Mesenchymal stem cell (in vitro differentiated cells and primary cell): ENCODE results near the gene SFTPA2. TPM values are rescaled to one million over a fixed set of nuclear protein-coding genes. Genes with fewer than 3 reads are reported as not detected.
A peak's percentile ranks its signal among the peaks of the same experiment; 100 is the strongest.

Experiments
- DNase-seq: peaks from one replicate; pipeline ENCODE4 v3.0.0-alpha.2; 2013
- H2AFZ ChIP-seq: one replicate; pipeline ENCODE4 v1.6.1; 2013; ENCODE audit warnings: low read depth, mild to moderate bottlenecking, control low read depth, inconsistent platforms, low read length, moderate library complexity
- H2AK5ac ChIP-seq: 2 replicates; pipeline ENCODE4 v1.6.1; 2013; ENCODE audit warnings: low read length, moderate library complexity, mild to moderate bottlenecking, inconsistent platforms; ENCODE audit not compliant: severe bottlenecking
- H2BK120ac ChIP-seq: one replicate; pipeline ENCODE4 v1.6.1; 2013; ENCODE audit warnings: low read depth, mild to moderate bottlenecking, inconsistent platforms, low read length, moderate library complexity
- H2BK12ac ChIP-seq, 2 experiments: one replicate each; pipeline ENCODE4 v1.6.1; 2013; ENCODE audit warnings: inconsistent platforms in 2 of 2, low read length in 2 of 2, mild to moderate bottlenecking in 2 of 2, moderate library complexity in 2 of 2, control low read depth in 1 of 2
- H2BK15ac ChIP-seq: one replicate; pipeline ENCODE4 v1.6.1; 2013; ENCODE audit warnings: mild to moderate bottlenecking, low read depth, inconsistent platforms; ENCODE audit not compliant: poor library complexity, severe bottlenecking
- H2BK5ac ChIP-seq: 2 replicates; pipeline ENCODE4 v1.6.1; 2013; ENCODE audit warnings: low read depth, mild to moderate bottlenecking, low read length, control low read depth, inconsistent platforms; ENCODE audit not compliant: poor library complexity, severe bottlenecking
- H3K14ac ChIP-seq, 2 experiments: one replicate each; pipeline ENCODE4 v1.6.1; 2013; ENCODE audit warnings: inconsistent platforms in 2 of 2, low read length in 2 of 2, control low read depth in 1 of 2, mild to moderate bottlenecking in 1 of 2, moderate library complexity in 1 of 2
- H3K18ac ChIP-seq, 2 experiments: one replicate each; pipeline ENCODE4 v1.6.1; 2013; ENCODE audit warnings: inconsistent platforms in 2 of 2, low read length in 2 of 2, control low read depth in 1 of 2, low read depth in 1 of 2, mild to moderate bottlenecking in 1 of 2
- H3K23ac ChIP-seq, 2 experiments: one replicate each; pipeline ENCODE4 v1.6.1; 2013; ENCODE audit warnings: inconsistent platforms in 2 of 2, low read length in 2 of 2, mild to moderate bottlenecking in 2 of 2, moderate library complexity in 2 of 2, control low read depth in 1 of 2
- H3K27ac ChIP-seq: 2 replicates; pipeline ENCODE4 v1.5.1; 2013; ENCODE audit warnings: mild to moderate bottlenecking, moderate library complexity, low read length, control low read depth, inconsistent platforms; ENCODE audit not compliant: poor library complexity, severe bottlenecking
- H3K27me3 ChIP-seq, 2 experiments: 2 replicates each; pipeline versions ENCODE4 v1.6.1 to v1.7.0; 2013; ENCODE audit warnings: low read length in 2 of 2, mild to moderate bottlenecking in 2 of 2, moderate library complexity in 2 of 2, control low read depth in 1 of 2, inconsistent platforms in 1 of 2; ENCODE audit not compliant: control insufficient read depth in 1 of 2, insufficient read depth in 1 of 2
- H3K36me3 ChIP-seq, 2 experiments: 2 replicates each; pipeline versions ENCODE4 v1.6.1 to v1.7.0; 2013; ENCODE audit warnings: low read length in 2 of 2, control low read depth in 1 of 2, inconsistent platforms in 1 of 2, low read depth in 1 of 2, mild to moderate bottlenecking in 1 of 2; ENCODE audit not compliant: insufficient read depth in 2 of 2, control insufficient read depth in 1 of 2
- H3K4ac ChIP-seq, 2 experiments: one replicate each; pipeline ENCODE4 v1.6.1; 2013; ENCODE audit warnings: inconsistent platforms in 2 of 2, low read length in 2 of 2, mild to moderate bottlenecking in 2 of 2, moderate library complexity in 2 of 2, control low read depth in 1 of 2, low read depth in 1 of 2
- H3K4me1 ChIP-seq: 2 replicates; pipeline ENCODE4 v1.6.1; 2013; ENCODE audit warnings: low read depth, low read length, control low read depth; ENCODE audit not compliant: control insufficient read depth, insufficient read depth
- H3K4me2 ChIP-seq: 2 replicates; pipeline ENCODE4 v1.6.1; 2013; ENCODE audit warnings: low read length, mild to moderate bottlenecking, inconsistent platforms; ENCODE audit not compliant: poor library complexity, severe bottlenecking
- H3K4me3 ChIP-seq, 2 experiments: 2 replicates each; pipeline versions ENCODE4 v1.5.1 to v1.7.0; 2013; ENCODE audit warnings: low read length in 2 of 2, mild to moderate bottlenecking in 2 of 2, control low read depth in 1 of 2, low read depth in 1 of 2; ENCODE audit not compliant: insufficient read depth in 1 of 2
- H3K79me1 ChIP-seq: replicated peaks from 2 replicates; pipeline ENCODE4 v1.6.1; 2013; ENCODE audit warnings: mild to moderate bottlenecking, control low read depth, low read length, inconsistent platforms; ENCODE audit not compliant: poor library complexity, severe bottlenecking
- H3K9ac ChIP-seq: 2 replicates; pipeline ENCODE4 v1.7.0; 2013; ENCODE audit warnings: mild to moderate bottlenecking, low read length, moderate library complexity
- H3K9me3 ChIP-seq: 2 replicates; pipeline ENCODE4 v1.7.0; 2013; ENCODE audit warnings: mild to moderate bottlenecking, low read length; ENCODE audit not compliant: control insufficient read depth
- H4K8ac ChIP-seq: one replicate; pipeline ENCODE4 v1.6.1; 2013; ENCODE audit warnings: inconsistent platforms, mild to moderate bottlenecking, low read length, moderate library complexity
- H4K91ac ChIP-seq: one replicate; pipeline ENCODE4 v1.6.1; 2013; ENCODE audit warnings: mild to moderate bottlenecking, low read length, inconsistent platforms
- WGBS: methylation state at CpG from one replicate; pipeline ENCODE4 v1.1.7; 2013; ENCODE audit warnings: mixed read lengths; 5-methylcytosine and 5-hydroxymethylcytosine counted together
- polyA plus RNA-seq, 2 experiments: library from polyadenylated mRNA; stranded (reverse); fragments of 200-250 nt; gene quantifications; one replicate each; pipeline ENCODE4 v1.2.3, GENCODE V29; 2013

The SFTPA2 gene
- polyA plus RNA-seq (2013, experiment 1 of 2) = not detected
- polyA plus RNA-seq (2013, experiment 2 of 2) = 0.01 TPM

DNA sequence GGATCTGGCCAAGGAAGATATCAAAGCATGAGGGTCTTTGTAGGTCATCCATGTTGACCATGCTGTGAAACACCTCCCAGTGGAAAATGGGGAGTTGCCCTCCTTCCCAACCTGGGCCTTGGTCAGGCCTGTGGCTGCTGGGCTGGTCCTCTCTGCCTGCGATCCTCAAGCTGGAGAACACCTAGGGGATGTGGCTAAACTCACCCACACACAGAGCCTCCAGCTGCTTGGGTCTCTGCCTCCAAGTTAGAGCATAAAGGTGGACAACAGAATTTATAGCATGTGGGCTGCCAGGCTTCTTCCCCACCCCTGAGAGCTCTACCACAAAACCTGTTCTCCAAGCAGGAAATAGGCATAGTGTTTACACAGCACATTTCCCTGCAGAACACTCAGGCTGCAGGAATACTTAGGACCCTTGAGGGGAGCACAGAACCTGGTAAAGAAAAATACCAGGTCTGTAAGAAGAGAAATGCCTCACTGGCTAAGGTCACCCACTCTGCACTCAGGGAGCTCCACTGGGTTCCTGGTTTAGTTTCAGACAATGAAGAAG lies at the start of gene SFTPA2:
SFTPA2 (minus strand) TSS at position 248 of the 550 bp plus-strand sequence. CDS start 924 bp downstream, outside the sequence.
- Histone ChIP-seq H3K4ac (no peak within 1 kb of the TSS), H3K27me3 (peaks cover 13 to 48% of the 10 kb centered on the region in 2 experiments), H2BK12ac (no peak within 1 kb of the TSS), H3K36me3 (no peaks in the 10 kb centered on the region), H2AFZ (no peak within 1 kb of the TSS), H2BK120ac (no peak within 1 kb of the TSS), H3K27ac (no peak within 1 kb of the TSS), H3K14ac (no peak within 1 kb of the TSS), H3K4me2 (no peak within 1 kb of the TSS), H3K23ac (no peak within 1 kb of the TSS), H3K18ac (no peak within 1 kb of the TSS), H3K4me1 (peaks cover 3% of the 10 kb centered on the region), H4K91ac (no peak within 1 kb of the TSS), H3K9me3 (no peaks in the 10 kb centered on the region), H3K9ac (no peak within 1 kb of the TSS), H2AK5ac (no peak within 1 kb of the TSS), H3K4me3 (no peak within 1 kb of the TSS), H2BK5ac (no peak within 1 kb of the TSS), H2BK15ac (no peak within 1 kb of the TSS), H3K79me1 (no peaks in the 10 kb centered on the region), H4K8ac (no peak within 1 kb of the TSS)
- DNase-seq = no peak
- 77% methylated on average over 1 of the region's 1 CpG for WGBS

DNA sequence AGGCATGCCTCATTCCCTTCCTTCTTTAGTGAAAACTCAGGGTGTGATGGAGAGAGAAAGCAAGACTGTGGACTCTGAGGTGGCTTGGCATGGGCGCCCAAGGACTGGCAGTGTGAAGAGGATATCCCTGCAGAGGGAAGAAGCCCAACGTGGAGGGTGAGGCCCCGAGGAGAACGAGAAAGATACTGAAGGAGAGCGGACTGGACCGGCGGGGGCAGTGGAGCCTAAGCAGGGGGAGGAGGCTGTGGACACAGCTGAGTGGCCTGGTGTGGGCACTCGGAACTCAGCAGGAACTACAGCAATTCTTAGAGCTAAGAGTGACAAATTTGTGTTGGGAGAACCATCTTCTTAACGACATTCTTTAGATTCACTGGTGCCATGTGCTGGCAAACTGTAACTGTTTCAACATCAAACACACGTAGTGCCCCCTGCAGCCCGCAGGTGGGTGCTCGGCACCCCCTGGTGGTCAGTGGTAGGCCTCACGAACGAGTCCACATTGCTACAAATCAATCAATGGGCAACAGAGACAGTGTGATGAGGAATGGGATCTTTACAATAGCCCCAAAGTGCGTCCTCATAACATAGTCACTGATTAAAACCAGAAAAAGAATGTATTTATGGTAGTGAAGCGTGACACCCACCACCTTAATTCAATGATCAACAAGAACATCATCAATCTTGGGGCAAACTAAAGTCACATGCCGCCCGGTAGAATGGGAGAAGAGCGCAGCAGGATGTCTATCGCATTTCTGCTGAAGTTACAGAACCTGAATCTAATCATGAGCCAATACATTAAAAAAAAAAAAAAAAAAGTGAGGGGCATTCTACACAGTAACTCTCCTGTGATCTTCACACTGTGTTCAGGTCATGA lies 48.5 kb upstream of the SFTPA2 start:
- no peak overlapping the region for H2AFZ ChIP-seq
- peaks cover 34 to 51% of the 10 kb centered on the region in 2 experiments for H3K27me3 ChIP-seq
- no peak overlapping the region for H3K14ac ChIP-seq
- no peak overlapping the region for H3K18ac ChIP-seq
- no peak overlapping the region for H3K4me3 ChIP-seq
- H3K4me2 ChIP-seq = no peak overlapping the region
- H2BK15ac ChIP-seq = no peak overlapping the region
- no peaks in the 10 kb centered on the region for H3K79me1 ChIP-seq
- no peak overlapping the region for H2BK5ac ChIP-seq
- peak; percentile 3 for DNase-seq
- H4K8ac ChIP-seq = no peak overlapping the region
- H3K4ac ChIP-seq = no peak overlapping the region
- no peak overlapping the region for H2AK5ac ChIP-seq
- no peak overlapping the region for H2BK12ac ChIP-seq
- no peak overlapping the region for H4K91ac ChIP-seq
- H3K36me3 ChIP-seq = no peaks in the 10 kb centered on the region
- no peak overlapping the region for H3K27ac ChIP-seq
- H3K9ac ChIP-seq = no peak overlapping the region
- H3K9me3 ChIP-seq = peaks cover under 1% of the 10 kb centered on the region
- H3K4me1 ChIP-seq = peaks cover 3% of the 10 kb centered on the region
- no peak overlapping the region for H2BK120ac ChIP-seq
- 51% methylated on average over 18 of the region's 20 CpGs for WGBS
- no peak overlapping the region for H3K23ac ChIP-seq

DNA sequence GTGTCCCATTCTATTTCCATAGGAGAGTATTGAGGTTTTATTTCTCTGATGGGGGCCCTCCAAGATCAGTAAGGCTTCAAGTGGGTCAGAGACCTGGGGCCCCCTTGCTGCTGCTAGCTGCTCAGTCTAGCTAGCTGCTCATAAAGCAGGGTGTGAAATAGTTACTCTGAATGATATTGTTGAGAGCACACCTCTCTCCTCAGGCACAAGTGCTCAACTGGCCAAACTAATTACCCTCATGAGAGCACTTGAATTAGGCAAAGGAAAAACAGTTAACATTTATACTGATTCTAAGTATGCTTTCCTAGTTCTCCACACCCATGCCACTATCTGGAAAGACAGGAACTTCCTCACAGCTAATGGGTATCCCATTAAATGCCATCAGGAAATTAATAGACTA lies 45.1 kb upstream of the SFTPA2 start:
- no peak for DNase-seq
- Histone ChIP-seq H2AFZ (no peak overlapping the region), H3K14ac (no peak overlapping the region)

DNA sequence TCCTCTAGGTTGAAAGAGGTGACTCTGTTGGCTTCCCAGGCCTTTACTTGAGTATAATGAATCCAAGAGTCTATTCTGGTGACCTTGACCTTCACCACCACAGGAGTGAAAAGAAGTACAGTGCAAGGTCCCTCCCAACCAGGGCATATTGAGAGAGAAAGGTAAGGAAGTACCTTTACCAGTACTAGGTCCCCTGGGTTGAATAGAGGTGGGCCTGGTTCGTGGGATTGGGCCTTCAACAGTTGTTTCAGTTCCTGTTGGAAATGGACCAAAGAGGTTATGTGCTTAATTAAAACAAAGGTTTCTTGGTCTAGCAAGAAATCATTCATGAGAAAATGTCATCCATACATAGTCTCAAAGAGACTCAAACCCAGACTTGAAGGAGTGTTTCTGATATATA lies 44.1 kb upstream of the SFTPA2 start:
- Histone ChIP-seq H3K14ac (no peak overlapping the region), H3K36me3 (no peaks in the 10 kb centered on the region), H2AK5ac (no peak overlapping the region), H3K18ac (no peak overlapping the region), H2BK120ac (no peak overlapping the region), H2BK5ac (no peak overlapping the region), H2BK15ac (no peak overlapping the region), H3K4me1 (no peaks in the 10 kb centered on the region), H3K9ac (no peak overlapping the region), H3K4me2 (no peak overlapping the region), H2AFZ (no peak overlapping the region), H2BK12ac (no peak overlapping the region), H3K4ac (no peak overlapping the region), H4K8ac (no peak overlapping the region), H3K27ac (no peak overlapping the region), H3K27me3 (peaks cover 37 to 70% of the 10 kb centered on the region in 2 experiments), H3K9me3 (peaks cover 8% of the 10 kb centered on the region), H4K91ac (no peak overlapping the region), H3K79me1 (no peaks in the 10 kb centered on the region), H3K4me3 (no peak overlapping the region), H3K23ac (no peak overlapping the region)
- DNase-seq = no peak
- 22% methylated on average over 1 of the region's 1 CpG for WGBS

More for the DNA sequence above, 45.1 kb upstream of the SFTPA2 start:
- Histone ChIP-seq H3K79me1 (no peaks in the 10 kb centered on the region), H2BK120ac (no peak overlapping the region), H2BK5ac (no peak overlapping the region), H3K27me3 (peaks cover 40 to 75% of the 10 kb centered on the region in 2 experiments), H2BK15ac (no peak overlapping the region), H3K4ac (no peak overlapping the region), H4K91ac (no peak overlapping the region), H3K4me3 (no peak overlapping the region), H3K27ac (no peak overlapping the region), H2BK12ac (no peak overlapping the region), H3K4me2 (no peak overlapping the region), H4K8ac (no peak overlapping the region), H3K4me1 (no peaks in the 10 kb centered on the region), H2AK5ac (no peak overlapping the region), H3K23ac (no peak overlapping the region), H3K9ac (no peak overlapping the region), H3K9me3 (peaks cover 8% of the 10 kb centered on the region), H3K36me3 (no peaks in the 10 kb centered on the region), H3K18ac (no peak overlapping the region)
